SK-N-SH treated with all-trans-retinoic acid at 6 μM for 48 hours (cell line): ENCODE results near the gene NAA60.

Source experiments
- BACH2 ChIP-seq: fragments of 250-450 bp; sonication (Bioruptor Pico); IDR thresholded peaks from 2 replicates; pipeline ENCODE4 v1.9.0; 2021; ENCODE audit warnings: mild to moderate bottlenecking, borderline replicate concordance
- ESRRG ChIP-seq: fragments of 250-450 bp; sonication (Bioruptor Pico); IDR thresholded peaks from 2 replicates; pipeline ENCODE4 v1.6.1; 2021; ENCODE audit warnings: mild to moderate bottlenecking
- RARB ChIP-seq: fragments of 250-450 bp; sonication (Bioruptor Pico); IDR thresholded peaks from 2 replicates; pipeline ENCODE4 v1.8.0; 2021; ENCODE audit warnings: mild to moderate bottlenecking, moderate library complexity
- ZFP3 ChIP-seq: fragments of 250-450 bp; sonication (Bioruptor Pico); IDR thresholded peaks from 2 replicates; pipeline ENCODE4 v1.5.0; 2020; ENCODE audit warnings: mild to moderate bottlenecking, moderate library complexity
- ZFP30 ChIP-seq: fragments of 450-650 bp; formaldehyde crosslinking; IDR thresholded peaks from 2 replicates; pipeline ENCODE4 v1.5.0; 2022; ENCODE audit warnings: mild to moderate bottlenecking, moderate library complexity
- ZNF565 ChIP-seq: fragments of 450-650 bp; formaldehyde crosslinking; conservative IDR thresholded peaks from 2 replicates; pipeline ENCODE4 v1.5.0; 2020; ENCODE audit warnings: low read depth, mild to moderate bottlenecking, moderate library complexity
- TF ChIP-seq, protein P1 (sequence below): fragments of 250-450 bp; sonication (Bioruptor Pico); IDR thresholded peaks from 2 replicates; pipeline ENCODE4 v1.8.0; 2020; ENCODE audit warnings: mild to moderate bottlenecking, moderate library complexity, borderline replicate concordance
- TF ChIP-seq, protein P2 (sequence below): fragments of 250-450 bp; sonication (Bioruptor Pico); IDR thresholded peaks from 2 replicates; pipeline ENCODE4 v1.5.1; 2020; ENCODE audit warnings: low read depth, mild to moderate bottlenecking, moderate library complexity

DNA sequence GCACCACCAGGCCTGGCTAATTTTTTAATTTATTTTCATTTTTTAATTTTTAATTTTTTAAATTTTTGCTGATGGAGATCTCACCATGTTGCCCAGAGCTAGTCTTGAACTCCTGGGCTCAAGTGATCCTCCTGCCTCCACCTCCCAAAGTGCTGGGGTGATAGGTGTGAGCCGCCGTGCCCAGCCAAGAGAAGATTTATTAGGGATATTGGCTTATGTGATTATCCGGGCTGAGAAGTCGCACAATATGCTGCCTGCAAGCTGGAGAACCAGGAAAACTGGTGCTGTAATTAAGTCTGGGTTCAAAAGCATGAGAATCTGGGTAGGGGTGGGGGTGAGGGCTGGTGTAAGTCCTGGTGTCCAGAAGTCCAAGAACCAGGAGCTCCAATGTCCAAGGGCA lies 54.3 kb downstream of the NAA60 start:
- no peak for TF ChIP-seq ZFP30 (CRISPR knock-in tag)
- no peak for TF ChIP-seq ZFP3 (CRISPR knock-in tag)
- TF ChIP-seq RARB (CRISPR knock-in tag) = no peak
- TF ChIP-seq, protein P1, sequence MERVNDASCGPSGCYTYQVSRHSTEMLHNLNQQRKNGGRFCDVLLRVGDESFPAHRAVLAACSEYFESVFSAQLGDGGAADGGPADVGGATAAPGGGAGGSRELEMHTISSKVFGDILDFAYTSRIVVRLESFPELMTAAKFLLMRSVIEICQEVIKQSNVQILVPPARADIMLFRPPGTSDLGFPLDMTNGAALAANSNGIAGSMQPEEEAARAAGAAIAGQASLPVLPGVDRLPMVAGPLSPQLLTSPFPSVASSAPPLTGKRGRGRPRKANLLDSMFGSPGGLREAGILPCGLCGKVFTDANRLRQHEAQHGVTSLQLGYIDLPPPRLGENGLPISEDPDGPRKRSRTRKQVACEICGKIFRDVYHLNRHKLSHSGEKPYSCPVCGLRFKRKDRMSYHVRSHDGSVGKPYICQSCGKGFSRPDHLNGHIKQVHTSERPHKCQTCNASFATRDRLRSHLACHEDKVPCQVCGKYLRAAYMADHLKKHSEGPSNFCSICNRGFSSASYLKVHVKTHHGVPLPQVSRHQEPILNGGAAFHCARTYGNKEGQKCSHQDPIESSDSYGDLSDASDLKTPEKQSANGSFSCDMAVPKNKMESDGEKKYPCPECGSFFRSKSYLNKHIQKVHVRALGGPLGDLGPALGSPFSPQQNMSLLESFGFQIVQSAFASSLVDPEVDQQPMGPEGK (CRISPR knock-in tag) = no peak
- TF ChIP-seq ZNF565 (CRISPR knock-in tag) = no peak
- TF ChIP-seq, protein P2, sequence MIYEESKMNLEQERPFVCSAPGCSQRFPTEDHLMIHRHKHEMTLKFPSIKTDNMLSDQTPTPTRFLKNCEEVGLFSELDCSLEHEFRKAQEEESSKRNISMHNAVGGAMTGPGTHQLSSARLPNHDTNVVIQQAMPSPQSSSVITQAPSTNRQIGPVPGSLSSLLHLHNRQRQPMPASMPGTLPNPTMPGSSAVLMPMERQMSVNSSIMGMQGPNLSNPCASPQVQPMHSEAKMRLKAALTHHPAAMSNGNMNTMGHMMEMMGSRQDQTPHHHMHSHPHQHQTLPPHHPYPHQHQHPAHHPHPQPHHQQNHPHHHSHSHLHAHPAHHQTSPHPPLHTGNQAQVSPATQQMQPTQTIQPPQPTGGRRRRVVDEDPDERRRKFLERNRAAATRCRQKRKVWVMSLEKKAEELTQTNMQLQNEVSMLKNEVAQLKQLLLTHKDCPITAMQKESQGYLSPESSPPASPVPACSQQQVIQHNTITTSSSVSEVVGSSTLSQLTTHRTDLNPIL (CRISPR knock-in tag) = no peak
- TF ChIP-seq BACH2 (CRISPR knock-in tag) = no peak
- TF ChIP-seq ESRRG (CRISPR knock-in tag) = no peak
